GM13977 (cell line): ENCODE measurements around the gene TMEM178B.
"Not testable (repeated sequence)": the region's sequence is repeated elsewhere in the genome, so short reads cannot be mapped to it uniquely, and the experiment has no call there.

ENCODE experiments used
- DNase-seq: peaks from one replicate; pipeline ENCODE4 v3.0.0; 2012; ENCODE audit warnings: low spot score
- CTCF ChIP-seq: IDR thresholded peaks from 2 replicates; pipeline ENCODE4 v1.5.1; 2012; ENCODE audit warnings: mild to moderate bottlenecking, control low read depth; ENCODE audit not compliant: insufficient read depth; ENCODE audit errors: extremely low read depth, missing control alignments
- in situ Hi-C: fragments of 300-500 bp; cut with MboI; formaldehyde crosslinking; loops from one replicate; pipeline ENCODE4 v1.12.0; 2022; ENCODE audit warnings: low sequenced_read_pairs, low pct_unique_long_range_greater_than_20kb, mixed read lengths, inconsistent platforms; ENCODE audit not compliant: unreplicated experiment

Gene TMEM178B

GRCh38 chr7:141381794-141382427 is 308.0 kb downstream of the TMEM178B start:
- in situ Hi-C loops, result no loop called here
- no peak for TF ChIP-seq CTCF
- no peak for DNase-seq

DNA sequence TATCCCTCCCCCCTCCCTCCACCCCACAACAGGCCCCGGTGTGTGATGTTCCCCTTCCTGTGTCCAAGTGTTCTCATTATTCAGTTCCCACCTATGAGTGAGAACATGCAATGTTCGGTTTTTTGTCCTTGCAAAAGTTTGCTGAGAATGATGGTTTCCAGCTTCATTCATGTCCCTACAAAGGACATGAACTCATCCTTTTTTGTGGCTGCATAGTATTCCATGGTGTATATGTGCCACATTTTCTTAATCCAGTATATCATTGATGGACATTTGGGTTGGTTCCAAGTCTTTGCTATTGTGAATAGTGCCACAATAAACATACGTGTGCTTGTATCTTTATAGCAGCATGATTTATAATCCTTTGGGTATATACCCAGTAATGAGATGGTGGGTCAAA is 309.5 kb downstream of the TMEM178B start:
- DNase-seq, in situ Hi-C loops: not testable (repeated sequence)

DNA sequence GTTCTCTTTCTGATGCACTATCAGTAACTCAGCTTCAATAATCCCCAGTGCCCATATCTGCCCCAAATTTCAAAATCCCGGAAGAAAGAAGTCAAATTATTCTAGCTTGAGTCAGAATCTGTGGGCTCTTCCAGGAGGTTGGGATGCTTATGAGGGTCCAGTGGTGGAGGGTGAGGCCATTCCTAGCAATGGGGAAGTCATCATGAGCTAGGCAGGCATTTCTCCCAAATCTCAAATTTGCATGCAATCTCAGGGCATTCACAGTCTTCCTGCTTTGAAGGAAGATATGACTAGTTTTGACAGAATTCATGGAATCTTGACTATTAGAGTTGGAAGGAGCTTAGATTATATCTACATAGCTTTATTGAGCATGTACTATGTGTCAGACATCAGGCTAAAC is 313.0 kb downstream of the TMEM178B start:
- TF ChIP-seq CTCF, result no peak
- DNase-seq, result no peak
- in situ Hi-C loops, result no loop called here

DNA sequence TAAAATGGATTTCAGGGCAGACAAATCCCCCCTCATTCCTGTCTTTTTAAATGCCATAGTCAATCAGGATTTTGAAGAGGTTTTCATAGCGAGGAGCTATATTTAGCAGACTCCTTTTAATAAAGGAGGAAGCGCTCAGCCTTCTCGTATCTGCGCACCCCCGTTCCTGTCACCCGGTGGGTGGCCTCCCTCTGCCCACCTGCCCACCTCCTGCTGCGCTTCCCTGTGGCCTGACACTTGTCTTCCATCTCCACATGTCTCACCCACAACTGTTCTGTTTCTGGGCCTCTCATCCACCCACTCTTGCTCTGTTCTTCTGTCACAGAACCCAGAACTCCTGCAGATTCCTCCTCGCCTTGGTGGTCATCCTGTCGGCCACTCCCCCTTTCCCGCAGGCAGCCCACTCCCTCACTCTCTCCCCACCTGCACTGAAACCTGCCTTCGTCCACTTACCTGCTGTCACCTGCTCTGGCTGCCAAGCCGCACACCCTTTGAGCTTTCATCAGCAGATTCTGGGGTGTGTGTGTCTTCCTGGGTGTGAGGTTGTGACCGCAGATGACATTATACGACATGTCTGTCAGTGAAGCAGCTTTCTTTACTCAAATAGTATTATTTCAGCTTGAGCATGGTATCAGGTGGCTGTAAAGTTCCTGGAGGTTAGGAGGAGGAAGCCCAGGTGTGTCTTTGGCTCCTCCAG is 313.8 kb downstream of the TMEM178B start:
- no peak for DNase-seq
- TF ChIP-seq CTCF, result no peak
- in situ Hi-C loops, result no loop called here

GRCh38 chr7:141389140-141389796 is 315.4 kb downstream of the TMEM178B start:
- in situ Hi-C loops, result no loop called here
- no peak for DNase-seq
- TF ChIP-seq CTCF, result no peak

DNA sequence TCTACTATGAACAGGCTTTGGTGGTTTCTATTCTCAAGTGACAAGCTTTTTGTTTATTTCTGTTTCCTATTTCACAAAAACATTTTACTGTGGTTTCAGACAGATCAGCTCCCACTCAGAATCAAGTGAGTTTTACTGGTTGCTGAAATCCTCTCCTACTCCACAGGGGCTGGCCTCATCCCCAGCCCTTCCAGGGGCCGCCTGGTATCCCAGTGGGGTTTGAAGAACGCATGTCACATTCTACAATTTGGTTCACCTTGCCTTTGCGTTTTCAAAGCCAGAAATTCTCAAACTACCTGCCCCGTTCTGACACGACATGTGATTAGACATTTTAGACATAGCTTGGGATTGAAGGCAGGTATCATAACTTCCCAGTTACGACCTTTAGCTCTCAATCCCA is 316.5 kb downstream of the TMEM178B start:
- no peak for TF ChIP-seq CTCF
- in situ Hi-C loops, result no loop called here
- no peak for DNase-seq

GRCh38 chr7:141393056-141393455 is 319.2 kb downstream of the TMEM178B start:
- DNase-seq, result no peak
- no peak for TF ChIP-seq CTCF
- in situ Hi-C loops, result no loop called here
